K562 treated with DMSO at 1 percent for 12 hours (cell line): ENCODE results near the gene PREB. TPM values are rescaled to one million over a fixed set of nuclear protein-coding genes. Genes with fewer than 3 reads are reported as not detected.

Experiments used
- total RNA-seq: library from RNA; unstranded; fragments of 300-600 nt; gene quantifications from 2 replicates; pipeline ENCODE4 v1.2.3, GENCODE V29; 2022; ENCODE audit not compliant: insufficient read depth

Gene PREB, protein sequence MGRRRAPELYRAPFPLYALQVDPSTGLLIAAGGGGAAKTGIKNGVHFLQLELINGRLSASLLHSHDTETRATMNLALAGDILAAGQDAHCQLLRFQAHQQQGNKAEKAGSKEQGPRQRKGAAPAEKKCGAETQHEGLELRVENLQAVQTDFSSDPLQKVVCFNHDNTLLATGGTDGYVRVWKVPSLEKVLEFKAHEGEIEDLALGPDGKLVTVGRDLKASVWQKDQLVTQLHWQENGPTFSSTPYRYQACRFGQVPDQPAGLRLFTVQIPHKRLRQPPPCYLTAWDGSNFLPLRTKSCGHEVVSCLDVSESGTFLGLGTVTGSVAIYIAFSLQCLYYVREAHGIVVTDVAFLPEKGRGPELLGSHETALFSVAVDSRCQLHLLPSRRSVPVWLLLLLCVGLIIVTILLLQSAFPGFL
- 70.9 and 81.1 TPM in 2 replicates for total RNA-seq

GRCh38 chr2:27133905-27134780 lies at the start of gene PREB:
TSS of gene PREB (minus strand) at chr2:27134636. CDS start at chr2:27134421, 215 bp downstream.

GRCh38 chr2:27148801-27149439 lies 14.5 kb upstream of the PREB start, which contains the start of gene TCF23:
TSS of gene TCF23 (plus strand) at chr2:27149004. CDS start at chr2:27149134, 130 bp downstream.

GRCh38 chr2:27139310-27139709 lies 4.9 kb upstream of the PREB start, which contains the start of gene PRR30:
TSS of gene PRR30 (minus strand) at chr2:27139410. CDS start at chr2:27138329, 1,081 bp downstream.

DNA sequence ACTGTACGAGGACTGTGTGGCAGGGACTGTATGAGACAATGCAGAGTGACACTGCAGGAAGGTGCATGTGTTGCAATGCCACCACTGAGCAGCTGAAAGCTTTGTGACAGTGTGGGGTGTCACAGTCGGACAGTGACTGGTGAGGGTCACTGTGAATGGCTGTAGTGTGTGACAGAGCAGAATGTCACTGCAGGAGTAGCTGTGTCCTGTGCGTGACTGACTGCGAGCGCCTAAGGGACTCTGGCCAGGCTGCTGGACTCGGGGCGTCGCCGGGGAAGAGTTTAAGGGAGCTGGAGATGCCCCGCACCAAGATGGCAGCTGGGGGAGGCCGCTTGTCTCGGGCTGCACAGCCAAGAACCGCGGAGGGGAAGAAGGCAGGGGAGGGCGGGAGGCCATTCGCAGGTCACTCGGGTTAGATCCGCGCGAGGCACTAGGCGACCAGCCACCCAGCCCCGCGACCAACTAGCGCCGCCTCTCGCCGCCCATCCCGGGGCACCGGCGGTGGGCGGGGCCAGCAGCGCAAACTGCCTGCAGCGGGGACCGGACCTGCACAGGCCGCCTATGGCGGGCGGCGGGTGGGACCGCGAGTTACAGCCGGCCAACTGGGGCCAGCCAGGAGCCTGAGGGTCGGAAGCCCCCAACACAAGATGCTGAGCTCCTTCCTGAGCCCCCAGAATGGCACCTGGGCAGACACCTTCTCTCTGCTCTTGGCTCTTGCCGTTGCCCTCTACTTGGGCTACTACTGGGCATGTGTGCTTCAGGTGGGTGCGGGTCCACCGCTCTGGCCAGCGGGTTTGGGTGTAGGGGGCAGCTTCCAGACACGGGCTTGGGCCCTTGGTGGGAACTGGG lies 10.9 kb downstream of the PREB start, which contains the start of gene ABHD1:
ABHD1 (plus strand) TSS at position 514 of the 849 bp plus-strand sequence; CDS start at position 648, 134 bp downstream.

GRCh38 chr2:27118525-27119329 lies 15.7 kb downstream of the PREB start, which contains the start of gene CGREF1:
TSS of gene CGREF1 (minus strand) at chr2:27119128. CDS start at chr2:27104366, 14,762 bp downstream.

GRCh38 chr2:27086724-27087593 lies 47.5 kb downstream of the PREB start, which contains the start of gene KHK:
TSS of gene KHK (plus strand) at chr2:27086772. CDS start at chr2:27087260, 488 bp downstream.

Other genes starting within 250 kb of the PREB start
- 40.8 and 70.3 TPM in 2 replicates for gene MAPRE3, start 164.0 kb downstream of the PREB start, total RNA-seq
- gene TMEM214, start 101.7 kb downstream of the PREB start, total RNA-seq, result 64.5 and 121 TPM in 2 replicates
- 24.2 and 44.5 TPM in 2 replicates for gene AGBL5, start 83.0 kb downstream of the PREB start, total RNA-seq
- gene OST4, start 63.0 kb downstream of the PREB start, total RNA-seq, result 189 and 265 TPM in 2 replicates
- gene EMILIN1, start 56.0 kb downstream of the PREB start, total RNA-seq, result 1.4 and 2.9 TPM in 2 replicates
- 13.5 and 20.4 TPM in 2 replicates for gene KHK, start 47.9 kb downstream of the PREB start, total RNA-seq
- gene CGREF1, start 15.5 kb downstream of the PREB start, total RNA-seq, result not detected in 2 replicates
- gene ABHD1, start 10.8 kb downstream of the PREB start, total RNA-seq, result not detected in 2 replicates
- gene PRR30, start 4.8 kb upstream of the PREB start, total RNA-seq, result not detected in 2 replicates
- gene TCF23, start 14.4 kb upstream of the PREB start, total RNA-seq, result not detected in 2 replicates
- gene ATRAID, start 77.4 kb upstream of the PREB start, total RNA-seq, result 90.6 and 94.9 TPM in 2 replicates
- gene SLC5A6, start 77.6 kb upstream of the PREB start, total RNA-seq, result 16.8 and 39.2 TPM in 2 replicates
- 24.7 and 44.2 TPM in 2 replicates for gene CAD, start 82.7 kb upstream of the PREB start, total RNA-seq
- gene SLC30A3, start 128.4 kb upstream of the PREB start, total RNA-seq, result 1.9 and 3.6 TPM in 2 replicates
- not detected in 2 replicates for gene DNAJC5G, start 140.8 kb upstream of the PREB start, total RNA-seq
- not detected in 2 replicates for gene TRIM54, start 147.8 kb upstream of the PREB start, total RNA-seq
- gene UCN, start 173.8 kb upstream of the PREB start, total RNA-seq, result 10.6 and 12.6 TPM in 2 replicates
- 51.4 and 75.4 TPM in 2 replicates for gene MPV17, start 188.5 kb upstream of the PREB start, total RNA-seq
- 28.5 and 55.0 TPM in 2 replicates for gene GTF3C2, start 222.1 kb upstream of the PREB start, total RNA-seq
- 65.5 and 71.2 TPM in 2 replicates for gene EIF2B4, start 235.7 kb upstream of the PREB start, total RNA-seq
- gene SNX17, start 236.0 kb upstream of the PREB start, total RNA-seq, result 67.7 and 71.0 TPM in 2 replicates
- 9.7 and 14.6 TPM in 2 replicates for gene ZNF513, start 246.1 kb upstream of the PREB start, total RNA-seq